Gastroesophageal sphincter (tissue), 3 donors: Measurements from ENCODE around the gene GARIN5B.

Experiments
- EP300 ChIP-seq: sonication (generic); formaldehyde crosslinking; IDR thresholded peaks from one replicate; pipeline ENCODE4 v1.6.1; 2017; ENCODE audit warnings: antibody characterized with exemption, mild to moderate bottlenecking
- POLR2A ChIP-seq, 2 donors: fragments of 450-650 bp; IDR thresholded peaks; one replicate each; pipeline ENCODE4 v1.6.1; 2017; ENCODE audit warnings: antibody characterized with exemption in 2 of 2, mild to moderate bottlenecking in 2 of 2, moderate library complexity in 1 of 2
- POLR2AphosphoS5 ChIP-seq: sonication (generic); formaldehyde crosslinking; IDR thresholded peaks from one replicate; pipeline ENCODE4 v1.6.1; 2017; ENCODE audit warnings: antibody characterized with exemption
- TF ChIP-seq, protein P1 (sequence below), 4 experiments: fragments of 200-600 bp in 2 of 4; fragments of 450-650 bp in 2 of 4; sonication (generic) in 1 of 4; IDR thresholded peaks; one replicate each; pipeline ENCODE4 v1.5.1; 2017 to 2019; ENCODE audit warnings: antibody characterized with exemption in 4 of 4, mild to moderate bottlenecking in 2 of 4, moderate library complexity in 2 of 4

DNA sequence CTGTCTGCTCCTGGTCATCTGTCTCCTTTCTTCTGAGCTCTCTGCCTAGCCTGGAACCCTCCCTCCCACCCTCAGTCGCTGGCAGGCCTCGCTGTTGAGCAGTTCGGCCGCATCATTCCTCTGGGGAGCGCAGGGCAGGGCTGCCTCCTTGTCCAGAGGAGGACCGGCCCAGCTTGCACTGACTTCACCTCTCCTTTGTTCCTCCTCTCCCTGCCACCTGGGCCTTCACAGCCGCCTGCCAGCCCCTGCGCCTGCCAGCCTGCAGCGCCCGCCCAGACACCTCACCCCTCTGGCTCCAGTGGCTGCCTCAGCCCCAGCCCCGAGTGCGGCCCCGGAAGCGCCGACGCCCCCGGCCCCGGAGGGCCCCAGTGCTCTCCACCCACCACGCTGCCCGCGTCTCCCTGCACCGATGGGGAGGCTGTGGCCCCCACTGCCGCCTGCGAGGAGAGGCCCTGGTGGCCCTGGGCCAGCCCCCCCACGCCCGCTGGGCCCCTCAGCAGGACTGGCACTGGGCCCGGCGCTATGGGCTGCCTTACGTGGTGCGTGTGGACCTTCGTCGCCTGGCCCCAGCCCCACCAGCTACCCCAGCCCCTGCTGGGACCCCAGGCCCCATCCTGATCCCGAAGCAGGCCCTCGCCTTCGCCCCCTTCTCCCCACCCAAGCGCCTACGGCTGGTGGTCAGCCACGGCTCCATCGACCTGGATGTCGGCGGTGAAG is 16.2 kb downstream of the GARIN5B start:
- TF ChIP-seq, protein P1, sequence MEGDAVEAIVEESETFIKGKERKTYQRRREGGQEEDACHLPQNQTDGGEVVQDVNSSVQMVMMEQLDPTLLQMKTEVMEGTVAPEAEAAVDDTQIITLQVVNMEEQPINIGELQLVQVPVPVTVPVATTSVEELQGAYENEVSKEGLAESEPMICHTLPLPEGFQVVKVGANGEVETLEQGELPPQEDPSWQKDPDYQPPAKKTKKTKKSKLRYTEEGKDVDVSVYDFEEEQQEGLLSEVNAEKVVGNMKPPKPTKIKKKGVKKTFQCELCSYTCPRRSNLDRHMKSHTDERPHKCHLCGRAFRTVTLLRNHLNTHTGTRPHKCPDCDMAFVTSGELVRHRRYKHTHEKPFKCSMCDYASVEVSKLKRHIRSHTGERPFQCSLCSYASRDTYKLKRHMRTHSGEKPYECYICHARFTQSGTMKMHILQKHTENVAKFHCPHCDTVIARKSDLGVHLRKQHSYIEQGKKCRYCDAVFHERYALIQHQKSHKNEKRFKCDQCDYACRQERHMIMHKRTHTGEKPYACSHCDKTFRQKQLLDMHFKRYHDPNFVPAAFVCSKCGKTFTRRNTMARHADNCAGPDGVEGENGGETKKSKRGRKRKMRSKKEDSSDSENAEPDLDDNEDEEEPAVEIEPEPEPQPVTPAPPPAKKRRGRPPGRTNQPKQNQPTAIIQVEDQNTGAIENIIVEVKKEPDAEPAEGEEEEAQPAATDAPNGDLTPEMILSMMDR (IDR thresholded peaks at IDR 0.05), result no peak
- TF ChIP-seq POLR2A (IDR thresholded peaks at IDR 0.05) (no peak), EP300 (no peak), POLR2AphosphoS5 (no peak)
